ENCODE measurements around the gene RIPOR1. TPM values are rescaled to one million over a fixed set of nuclear protein-coding genes. Genes with fewer than 3 reads are reported as not detected.

Gene RIPOR1
- total and polyA plus RNA-seq, 2 experiments from 2014 or later = 7.6 to 22.4 TPM

DNA sequence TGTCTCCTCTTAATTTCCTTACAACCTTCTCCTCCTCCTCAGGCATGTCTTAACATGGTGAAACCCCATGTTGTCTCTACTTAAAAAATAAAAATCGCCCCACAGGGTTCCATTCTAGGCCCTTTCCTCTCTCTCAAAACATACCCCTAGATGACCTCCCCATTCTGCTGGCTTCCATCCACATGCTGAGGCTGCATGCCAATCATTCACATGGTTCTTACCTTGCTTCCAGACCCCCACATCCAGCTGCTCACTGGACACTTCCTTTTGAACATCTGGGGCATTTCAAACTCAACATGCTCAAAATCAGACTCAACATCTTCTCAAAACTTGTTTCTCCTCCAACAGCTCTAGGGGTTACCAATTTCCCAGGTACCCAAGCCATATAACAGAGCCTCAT lies 21.3 kb downstream of the RIPOR1 start:
- Histone ChIP-seq H3F3A (replicated peaks; ENCODE audit: low read depth) (peaks cover 3% of the 10 kb centered on the region; the same call in 1 of the 2 replicates), H3K4me2 (no peak overlapping the region), H4K20me1 (replicated peaks; ENCODE audit: insufficient read depth) (peaks cover 13% of the 10 kb centered on the region), H2AFZ (no peak overlapping the region), H3K9me2 (ENCODE audit: insufficient read depth) (no peaks in the 10 kb centered on the region), H3K4me1 (ENCODE audit: insufficient read depth) (no peaks in the 10 kb centered on the region; the same call in 1 of the 2 replicates), H3K27ac (ENCODE audit: low read depth) (no peak overlapping the region), H3K36me3 (ENCODE audit: insufficient read depth) (no peaks in the 10 kb centered on the region), H3K79me2 (replicated peaks; ENCODE audit: insufficient read depth) (peaks cover 4% of the 10 kb centered on the region; the same call in 1 of the 2 replicates), H3K4me3 (no peak overlapping the region), H3K27me3 (ENCODE audit: insufficient read depth) (no peaks in the 10 kb centered on the region)
- H3K4me1 Mint-ChIP-seq = peaks cover 23% of the 10 kb centered on the region
- H3K9me3 Mint-ChIP-seq = no peaks in the 10 kb centered on the region
- H3K36me3 Mint-ChIP-seq (ENCODE audit: low read depth) = no peaks in the 10 kb centered on the region; the same call in 2 of the 3 replicates
- DNase-seq (ENCODE audit: low spot score) (no peak), ATAC-seq (no peak)
- peaks cover 20% of the 10 kb centered on the region for H3K27me3 Mint-ChIP-seq (ENCODE audit: insufficient read depth, low read depth, poor library complexity)
- no peak overlapping the region for H3K27ac Mint-ChIP-seq
- H3K4me3 Mint-ChIP-seq = no peak overlapping the region
- TF ChIP-seq, protein P1, sequence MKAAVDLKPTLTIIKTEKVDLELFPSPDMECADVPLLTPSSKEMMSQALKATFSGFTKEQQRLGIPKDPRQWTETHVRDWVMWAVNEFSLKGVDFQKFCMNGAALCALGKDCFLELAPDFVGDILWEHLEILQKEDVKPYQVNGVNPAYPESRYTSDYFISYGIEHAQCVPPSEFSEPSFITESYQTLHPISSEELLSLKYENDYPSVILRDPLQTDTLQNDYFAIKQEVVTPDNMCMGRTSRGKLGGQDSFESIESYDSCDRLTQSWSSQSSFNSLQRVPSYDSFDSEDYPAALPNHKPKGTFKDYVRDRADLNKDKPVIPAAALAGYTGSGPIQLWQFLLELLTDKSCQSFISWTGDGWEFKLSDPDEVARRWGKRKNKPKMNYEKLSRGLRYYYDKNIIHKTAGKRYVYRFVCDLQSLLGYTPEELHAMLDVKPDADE (IDR thresholded peaks at IDR 0.05) = no peak
- TF ChIP-seq ZNF114 (CRISPR knock-in tag; IDR thresholded peaks at IDR 0.05) = no peak
- TF ChIP-seq EZH2phosphoT487 (IDR thresholded peaks at IDR 0.05; ENCODE audit: unreplicated experiment) = no peak
- TF ChIP-seq ZNF462 (CRISPR knock-in tag; IDR thresholded peaks at IDR 0.05) = no peak
- TF ChIP-seq, protein P2, sequence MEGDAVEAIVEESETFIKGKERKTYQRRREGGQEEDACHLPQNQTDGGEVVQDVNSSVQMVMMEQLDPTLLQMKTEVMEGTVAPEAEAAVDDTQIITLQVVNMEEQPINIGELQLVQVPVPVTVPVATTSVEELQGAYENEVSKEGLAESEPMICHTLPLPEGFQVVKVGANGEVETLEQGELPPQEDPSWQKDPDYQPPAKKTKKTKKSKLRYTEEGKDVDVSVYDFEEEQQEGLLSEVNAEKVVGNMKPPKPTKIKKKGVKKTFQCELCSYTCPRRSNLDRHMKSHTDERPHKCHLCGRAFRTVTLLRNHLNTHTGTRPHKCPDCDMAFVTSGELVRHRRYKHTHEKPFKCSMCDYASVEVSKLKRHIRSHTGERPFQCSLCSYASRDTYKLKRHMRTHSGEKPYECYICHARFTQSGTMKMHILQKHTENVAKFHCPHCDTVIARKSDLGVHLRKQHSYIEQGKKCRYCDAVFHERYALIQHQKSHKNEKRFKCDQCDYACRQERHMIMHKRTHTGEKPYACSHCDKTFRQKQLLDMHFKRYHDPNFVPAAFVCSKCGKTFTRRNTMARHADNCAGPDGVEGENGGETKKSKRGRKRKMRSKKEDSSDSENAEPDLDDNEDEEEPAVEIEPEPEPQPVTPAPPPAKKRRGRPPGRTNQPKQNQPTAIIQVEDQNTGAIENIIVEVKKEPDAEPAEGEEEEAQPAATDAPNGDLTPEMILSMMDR (conservative IDR thresholded peaks at IDR 0.05; ENCODE audit: low read depth in 2 of 2) = no peak
- TF ChIP-seq POLR2AphosphoS5 (IDR thresholded peaks at IDR 0.05; ENCODE audit: low read depth) = no peak
- TF ChIP-seq JUNB (IDR thresholded peaks at IDR 0.05; ENCODE audit: unreplicated experiment) = no peak
- no peak for TF ChIP-seq NANOG (IDR thresholded peaks at IDR 0.05; ENCODE audit: borderline replicate concordance)
- TF ChIP-seq CREB1 (CRISPR knock-in tag; IDR thresholded peaks at IDR 0.05; ENCODE audit: low read depth) = no peak
- TF ChIP-seq REST (IDR thresholded peaks at IDR 0.05; ENCODE audit: unreplicated experiment) = no peak
- no peak for TF ChIP-seq STAT1 (IDR thresholded peaks at IDR 0.05; ENCODE audit: unreplicated experiment)
- no peak for TF ChIP-seq ZNF331 (CRISPR knock-in tag; IDR thresholded peaks at IDR 0.05; ENCODE audit: low read depth)

Measured in GM23338 (cell line).